Measurements from ENCODE around the gene PDILT. TPM values are rescaled to one million over a fixed set of nuclear protein-coding genes. Genes with fewer than 3 reads are reported as not detected.

Gene PDILT
- total RNA-seq, 1 experiment from 2014 or later, result not detected

GRCh38 chr16:20401475-20402016 lies 3.0 kb downstream of the PDILT start:
- POLR2A ChIA-PET, result no interaction called here
- CTCF ChIA-PET, result interaction anchor here (1.0 to 3.2 kb wide), 2 partner anchors 17 to 101 kb away, joined by 4 to 22 read pairs; no protein-coding TSS in a partner anchor
- no peak for TF ChIP-seq MXD4 (CRISPR knock-in tag; IDR thresholded peaks at IDR 0.05; ENCODE audit: borderline replicate concordance)
- TF ChIP-seq FOXJ3 (CRISPR knock-in tag; IDR thresholded peaks at IDR 0.05; ENCODE audit: borderline replicate concordance), result no peak
- TF ChIP-seq ATF1 (CRISPR knock-in tag; IDR thresholded peaks at IDR 0.05), result no peak
- TF ChIP-seq GRHL2 (CRISPR knock-in tag; IDR thresholded peaks at IDR 0.05; ENCODE audit: insufficient replicate concordance, severe bottlenecking), result no peak
- TF ChIP-seq, protein P1, sequence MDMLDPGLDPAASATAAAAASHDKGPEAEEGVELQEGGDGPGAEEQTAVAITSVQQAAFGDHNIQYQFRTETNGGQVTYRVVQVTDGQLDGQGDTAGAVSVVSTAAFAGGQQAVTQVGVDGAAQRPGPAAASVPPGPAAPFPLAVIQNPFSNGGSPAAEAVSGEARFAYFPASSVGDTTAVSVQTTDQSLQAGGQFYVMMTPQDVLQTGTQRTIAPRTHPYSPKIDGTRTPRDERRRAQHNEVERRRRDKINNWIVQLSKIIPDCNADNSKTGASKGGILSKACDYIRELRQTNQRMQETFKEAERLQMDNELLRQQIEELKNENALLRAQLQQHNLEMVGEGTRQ (CRISPR knock-in tag; IDR thresholded peaks at IDR 0.05), result no peak
- TF ChIP-seq ATF2 (CRISPR knock-in tag; IDR thresholded peaks at IDR 0.05; ENCODE audit: borderline replicate concordance, low read depth), result no peak
- TF ChIP-seq ZBTB21 (CRISPR knock-in tag; IDR thresholded peaks at IDR 0.05; ENCODE audit: borderline replicate concordance), result no peak
- no peak for TF ChIP-seq ZNF512 (CRISPR knock-in tag; IDR thresholded peaks at IDR 0.05; ENCODE audit: borderline replicate concordance)
- TF ChIP-seq NR1H2 (CRISPR knock-in tag; IDR thresholded peaks at IDR 0.05), result no peak
- TF ChIP-seq, protein P2, sequence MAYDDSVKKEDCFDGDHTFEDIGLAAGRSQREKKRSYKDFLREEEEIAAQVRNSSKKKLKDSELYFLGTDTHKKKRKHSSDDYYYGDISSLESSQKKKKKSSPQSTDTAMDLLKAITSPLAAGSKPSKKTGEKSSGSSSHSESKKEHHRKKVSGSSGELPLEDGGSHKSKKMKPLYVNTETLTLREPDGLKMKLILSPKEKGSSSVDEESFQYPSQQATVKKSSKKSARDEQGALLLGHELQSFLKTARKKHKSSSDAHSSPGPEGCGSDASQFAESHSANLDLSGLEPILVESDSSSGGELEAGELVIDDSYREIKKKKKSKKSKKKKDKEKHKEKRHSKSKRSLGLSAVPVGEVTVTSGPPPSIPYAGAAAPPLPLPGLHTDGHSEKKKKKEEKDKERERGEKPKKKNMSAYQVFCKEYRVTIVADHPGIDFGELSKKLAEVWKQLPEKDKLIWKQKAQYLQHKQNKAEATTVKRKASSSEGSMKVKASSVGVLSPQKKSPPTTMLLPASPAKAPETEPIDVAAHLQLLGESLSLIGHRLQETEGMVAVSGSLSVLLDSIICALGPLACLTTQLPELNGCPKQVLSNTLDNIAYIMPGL (CRISPR knock-in tag; IDR thresholded peaks at IDR 0.05), result no peak
- TF ChIP-seq JUN (CRISPR knock-in tag; IDR thresholded peaks at IDR 0.05), result no peak
- TF ChIP-seq NFYB (CRISPR knock-in tag; conservative IDR thresholded peaks at IDR 0.05; ENCODE audit: low read depth), result no peak
- TF ChIP-seq, protein P3, sequence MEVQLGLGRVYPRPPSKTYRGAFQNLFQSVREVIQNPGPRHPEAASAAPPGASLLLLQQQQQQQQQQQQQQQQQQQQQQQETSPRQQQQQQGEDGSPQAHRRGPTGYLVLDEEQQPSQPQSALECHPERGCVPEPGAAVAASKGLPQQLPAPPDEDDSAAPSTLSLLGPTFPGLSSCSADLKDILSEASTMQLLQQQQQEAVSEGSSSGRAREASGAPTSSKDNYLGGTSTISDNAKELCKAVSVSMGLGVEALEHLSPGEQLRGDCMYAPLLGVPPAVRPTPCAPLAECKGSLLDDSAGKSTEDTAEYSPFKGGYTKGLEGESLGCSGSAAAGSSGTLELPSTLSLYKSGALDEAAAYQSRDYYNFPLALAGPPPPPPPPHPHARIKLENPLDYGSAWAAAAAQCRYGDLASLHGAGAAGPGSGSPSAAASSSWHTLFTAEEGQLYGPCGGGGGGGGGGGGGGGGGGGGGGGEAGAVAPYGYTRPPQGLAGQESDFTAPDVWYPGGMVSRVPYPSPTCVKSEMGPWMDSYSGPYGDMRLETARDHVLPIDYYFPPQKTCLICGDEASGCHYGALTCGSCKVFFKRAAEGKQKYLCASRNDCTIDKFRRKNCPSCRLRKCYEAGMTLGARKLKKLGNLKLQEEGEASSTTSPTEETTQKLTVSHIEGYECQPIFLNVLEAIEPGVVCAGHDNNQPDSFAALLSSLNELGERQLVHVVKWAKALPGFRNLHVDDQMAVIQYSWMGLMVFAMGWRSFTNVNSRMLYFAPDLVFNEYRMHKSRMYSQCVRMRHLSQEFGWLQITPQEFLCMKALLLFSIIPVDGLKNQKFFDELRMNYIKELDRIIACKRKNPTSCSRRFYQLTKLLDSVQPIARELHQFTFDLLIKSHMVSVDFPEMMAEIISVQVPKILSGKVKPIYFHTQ (CRISPR knock-in tag; IDR thresholded peaks at IDR 0.05), result no peak
- TF ChIP-seq ZNF121 (CRISPR knock-in tag; IDR thresholded peaks at IDR 0.05), result no peak
- TF ChIP-seq FOXP1 (CRISPR knock-in tag; IDR thresholded peaks at IDR 0.05; ENCODE audit: borderline replicate concordance), result no peak
- TF ChIP-seq, protein P4, sequence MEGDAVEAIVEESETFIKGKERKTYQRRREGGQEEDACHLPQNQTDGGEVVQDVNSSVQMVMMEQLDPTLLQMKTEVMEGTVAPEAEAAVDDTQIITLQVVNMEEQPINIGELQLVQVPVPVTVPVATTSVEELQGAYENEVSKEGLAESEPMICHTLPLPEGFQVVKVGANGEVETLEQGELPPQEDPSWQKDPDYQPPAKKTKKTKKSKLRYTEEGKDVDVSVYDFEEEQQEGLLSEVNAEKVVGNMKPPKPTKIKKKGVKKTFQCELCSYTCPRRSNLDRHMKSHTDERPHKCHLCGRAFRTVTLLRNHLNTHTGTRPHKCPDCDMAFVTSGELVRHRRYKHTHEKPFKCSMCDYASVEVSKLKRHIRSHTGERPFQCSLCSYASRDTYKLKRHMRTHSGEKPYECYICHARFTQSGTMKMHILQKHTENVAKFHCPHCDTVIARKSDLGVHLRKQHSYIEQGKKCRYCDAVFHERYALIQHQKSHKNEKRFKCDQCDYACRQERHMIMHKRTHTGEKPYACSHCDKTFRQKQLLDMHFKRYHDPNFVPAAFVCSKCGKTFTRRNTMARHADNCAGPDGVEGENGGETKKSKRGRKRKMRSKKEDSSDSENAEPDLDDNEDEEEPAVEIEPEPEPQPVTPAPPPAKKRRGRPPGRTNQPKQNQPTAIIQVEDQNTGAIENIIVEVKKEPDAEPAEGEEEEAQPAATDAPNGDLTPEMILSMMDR (IDR thresholded peaks at IDR 0.05), result no peak
- H3K27me3 Mint-ChIP-seq (ENCODE audit: low read depth), result no peaks in the 10 kb centered on the region
- H3K4me3 Mint-ChIP-seq, result no peak overlapping the region
- H3K4me1 Mint-ChIP-seq, result no peaks in the 10 kb centered on the region
- ATAC-seq, result 0 out of 2 replicates have a peak, but pooled peaks have one; percentile 32
- H3K9me3 Mint-ChIP-seq, result no peaks in the 10 kb centered on the region
- H3K36me3 Mint-ChIP-seq, result no peaks in the 10 kb centered on the region
- DNase-seq (ENCODE audit: low spot score), result no peak
- no peak overlapping the region for H3K27ac Mint-ChIP-seq
